ENCODE measurements around the gene TAF6L.

TAF6L gene

DNA sequence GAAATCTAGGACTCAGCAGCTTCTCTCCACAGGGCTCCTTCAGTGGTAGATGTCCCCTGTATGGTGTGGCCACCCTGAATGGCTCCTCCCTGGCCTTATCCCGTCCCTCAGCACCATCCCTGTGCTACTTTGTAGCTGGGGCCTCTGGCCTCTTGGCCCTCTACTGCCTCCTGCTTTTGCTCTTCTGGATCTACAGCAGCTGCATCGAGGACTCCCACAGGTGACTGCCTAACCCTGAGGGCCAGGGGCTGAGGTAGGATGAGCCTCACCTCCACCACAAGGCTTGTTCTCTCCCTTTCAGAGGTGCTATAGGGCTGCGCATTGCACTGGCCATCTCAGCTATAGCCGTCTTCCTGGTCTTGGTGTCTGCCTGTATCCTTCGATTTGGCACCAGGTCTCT lies 17.8 kb downstream of the TAF6L start:
- TF ChIP-seq ZFX (IDR thresholded peaks at IDR 0.05): no peak
- TF ChIP-seq, protein P1, sequence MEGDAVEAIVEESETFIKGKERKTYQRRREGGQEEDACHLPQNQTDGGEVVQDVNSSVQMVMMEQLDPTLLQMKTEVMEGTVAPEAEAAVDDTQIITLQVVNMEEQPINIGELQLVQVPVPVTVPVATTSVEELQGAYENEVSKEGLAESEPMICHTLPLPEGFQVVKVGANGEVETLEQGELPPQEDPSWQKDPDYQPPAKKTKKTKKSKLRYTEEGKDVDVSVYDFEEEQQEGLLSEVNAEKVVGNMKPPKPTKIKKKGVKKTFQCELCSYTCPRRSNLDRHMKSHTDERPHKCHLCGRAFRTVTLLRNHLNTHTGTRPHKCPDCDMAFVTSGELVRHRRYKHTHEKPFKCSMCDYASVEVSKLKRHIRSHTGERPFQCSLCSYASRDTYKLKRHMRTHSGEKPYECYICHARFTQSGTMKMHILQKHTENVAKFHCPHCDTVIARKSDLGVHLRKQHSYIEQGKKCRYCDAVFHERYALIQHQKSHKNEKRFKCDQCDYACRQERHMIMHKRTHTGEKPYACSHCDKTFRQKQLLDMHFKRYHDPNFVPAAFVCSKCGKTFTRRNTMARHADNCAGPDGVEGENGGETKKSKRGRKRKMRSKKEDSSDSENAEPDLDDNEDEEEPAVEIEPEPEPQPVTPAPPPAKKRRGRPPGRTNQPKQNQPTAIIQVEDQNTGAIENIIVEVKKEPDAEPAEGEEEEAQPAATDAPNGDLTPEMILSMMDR (conservative IDR thresholded peaks at IDR 0.05): no peak
- H3K27ac ChIP-seq: peak overlapping the region; percentile 91

DNA sequence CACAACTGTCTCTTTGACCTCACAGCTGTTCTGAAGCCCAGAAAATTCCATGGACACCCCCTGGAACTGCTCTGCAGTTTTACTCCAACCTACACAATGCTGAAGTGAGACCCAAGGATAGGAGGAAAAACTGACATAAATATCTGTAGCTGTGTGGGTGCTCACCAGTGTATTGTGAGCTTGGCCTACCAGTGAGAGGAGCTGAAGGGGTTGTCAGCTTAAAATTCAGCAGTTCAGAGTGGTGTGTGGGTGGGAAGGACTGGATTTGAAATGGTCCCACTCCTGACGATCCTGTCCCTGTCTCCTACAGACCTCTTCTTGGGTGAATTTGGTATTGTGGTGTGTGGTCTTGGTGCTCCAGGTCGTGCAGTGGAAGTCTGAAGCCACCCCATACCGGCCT lies 18.4 kb downstream of the TAF6L start:
- H3K27ac ChIP-seq: no peak overlapping the region; the same call in 1 of the 2 replicates

DNA sequence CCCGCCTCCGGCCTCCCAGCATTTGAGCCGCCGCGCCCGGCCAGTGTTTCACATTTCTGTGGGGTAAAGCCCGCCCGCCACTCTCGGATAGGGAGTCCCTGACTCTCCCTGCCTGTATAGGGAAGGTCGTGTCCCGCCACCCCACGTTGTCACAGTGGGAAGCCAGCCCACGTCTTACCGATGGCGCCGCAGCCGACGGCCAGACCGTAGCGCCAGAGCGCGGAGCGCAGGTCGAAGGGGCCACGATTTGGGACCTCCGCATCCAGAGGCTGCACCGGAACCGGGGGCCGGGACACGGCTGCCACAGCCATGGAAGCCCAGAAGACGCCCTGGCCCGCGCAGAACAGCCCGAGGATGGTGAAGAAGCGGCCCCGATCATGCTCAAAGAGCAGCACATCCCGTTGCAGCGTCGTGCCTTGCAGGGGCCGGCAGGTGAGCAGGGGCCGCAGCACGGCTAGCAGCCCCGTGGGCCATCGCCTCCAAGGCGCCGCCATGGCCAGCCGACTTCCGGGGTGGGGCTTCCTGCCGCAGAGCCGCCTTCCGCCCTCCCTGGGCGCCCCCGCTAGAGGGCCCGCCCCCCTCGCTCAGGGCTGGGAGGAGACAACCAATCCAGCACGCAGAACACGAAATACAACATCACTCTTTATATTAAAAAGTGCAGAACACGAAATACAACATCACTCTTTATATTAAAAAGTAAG lies 20.5 kb downstream of the TAF6L start, which contains the start of gene TMEM223:
Gene TMEM223 (minus strand): TSS at position 506 of the 701 bp plus-strand sequence. CDS start 12 bp downstream, at position 494.
- TF ChIP-seq ZFX (IDR thresholded peaks at IDR 0.05): peak; percentile 58; the same call in 1 of the 2 replicates
- TF ChIP-seq, protein P1 (conservative IDR thresholded peaks at IDR 0.05): no peak
- H3K27ac ChIP-seq: peak within 1 kb of the TSS; percentile 91

More for the DNA sequence above, 18.4 kb downstream of the TAF6L start:
- no peak for TF ChIP-seq ZFX (IDR thresholded peaks at IDR 0.05)
- TF ChIP-seq, protein P1 (conservative IDR thresholded peaks at IDR 0.05): no peak

DNA sequence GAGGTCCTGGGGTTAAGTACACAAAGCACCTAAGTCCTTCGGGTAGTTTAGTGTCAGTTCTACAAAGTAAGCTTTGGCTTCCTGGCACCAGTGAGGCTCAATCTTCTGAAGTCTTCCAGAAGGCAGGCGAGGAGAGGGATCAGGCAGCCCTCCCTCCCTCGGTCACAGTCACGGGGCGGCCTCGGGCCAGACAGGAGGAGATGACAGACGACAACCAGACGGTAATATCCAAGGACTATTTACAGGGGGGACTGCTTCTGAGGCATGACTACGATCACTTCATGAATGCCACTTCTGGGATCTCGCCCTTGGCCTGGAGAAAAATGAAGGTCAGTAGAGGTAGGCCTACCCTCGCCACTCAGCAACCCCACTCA lies 21.0 kb downstream of the TAF6L start:
- H3K27ac ChIP-seq: peak overlapping the region; percentile 91
- TF ChIP-seq ZFX (IDR thresholded peaks at IDR 0.05): no peak
- TF ChIP-seq, protein P1 (conservative IDR thresholded peaks at IDR 0.05): no peak

DNA sequence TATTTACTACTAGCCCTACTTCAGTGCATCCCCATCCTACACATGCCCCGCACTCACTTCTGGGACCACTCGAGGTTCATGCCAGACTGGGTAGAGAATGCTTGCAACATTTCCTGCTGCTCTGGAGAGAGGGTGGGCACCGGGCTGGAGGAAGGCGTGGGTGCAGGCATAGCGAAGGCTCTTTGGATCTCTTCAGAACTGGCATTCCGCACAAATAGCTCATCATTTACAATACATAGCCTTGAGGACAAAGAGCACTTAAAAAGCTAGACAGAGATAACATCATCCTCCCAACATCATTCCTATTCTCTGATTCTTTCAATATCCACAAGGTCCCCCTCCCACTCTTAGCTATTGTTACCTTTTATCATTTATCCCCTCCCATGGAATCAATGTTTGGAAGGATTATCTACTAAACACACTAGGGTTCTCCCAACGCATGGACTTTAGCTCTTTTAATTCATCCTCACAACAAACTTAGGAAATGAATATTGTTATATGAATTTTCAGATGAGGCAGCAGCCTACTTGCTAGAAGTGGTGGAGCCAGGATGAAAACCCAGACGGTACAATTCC lies 23.1 kb downstream of the TAF6L start:
- H3K27ac ChIP-seq: no peak overlapping the region

DNA sequence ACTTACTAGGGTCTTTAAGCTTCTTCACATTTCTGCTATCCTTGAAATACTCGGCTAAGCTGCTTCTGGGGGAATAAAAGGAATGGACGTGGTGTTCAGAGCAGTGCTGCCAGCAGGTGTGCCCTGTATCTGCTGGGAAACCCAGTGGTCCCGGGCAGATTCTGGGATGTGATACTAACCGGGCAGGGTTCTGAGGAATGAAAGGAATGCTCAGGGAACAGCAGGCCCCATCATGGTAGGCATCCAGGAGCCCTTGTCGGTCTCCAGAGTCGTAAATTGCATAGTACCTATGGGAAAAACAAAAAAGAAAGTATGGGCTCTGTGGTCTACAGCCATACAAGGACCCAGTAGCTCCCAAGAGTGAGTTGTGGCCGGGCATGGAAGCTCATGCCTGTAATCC lies 25.1 kb downstream of the TAF6L start:
- H3K27ac ChIP-seq: no peak overlapping the region
- TF ChIP-seq, protein P1 (conservative IDR thresholded peaks at IDR 0.05): no peak
- no peak for TF ChIP-seq ZFX (IDR thresholded peaks at IDR 0.05)

More for the DNA sequence above, 23.1 kb downstream of the TAF6L start:
- TF ChIP-seq, protein P1 (conservative IDR thresholded peaks at IDR 0.05): no peak

DNA sequence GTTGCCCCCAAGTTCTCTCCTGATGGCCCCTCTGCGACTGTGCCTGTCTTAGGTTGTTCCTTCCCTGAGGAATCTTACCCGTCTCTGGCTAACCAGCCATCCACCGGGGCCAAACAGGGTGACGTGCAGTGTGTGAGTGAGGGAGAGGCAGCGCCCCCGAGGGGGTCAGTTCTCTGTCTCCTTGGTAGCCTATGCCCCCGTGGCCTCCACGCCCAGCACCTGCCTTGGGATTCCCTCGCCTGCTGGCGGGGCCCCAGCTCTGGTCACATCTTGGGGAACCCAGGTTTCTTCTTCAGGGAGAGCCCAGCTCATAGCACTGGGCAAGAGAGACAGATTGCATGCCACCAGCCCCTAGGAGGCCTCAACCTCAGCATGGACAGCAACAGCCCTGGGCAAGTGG lies 28.3 kb downstream of the TAF6L start:
- TF ChIP-seq, protein P1 (conservative IDR thresholded peaks at IDR 0.05): no peak
- no peak for TF ChIP-seq ZFX (IDR thresholded peaks at IDR 0.05)
- no peak overlapping the region for H3K27ac ChIP-seq

All from C4-2B (cell line).